Superior temporal gyrus (tissue), 1 donor: ENCODE data around the gene NPIPB5.
"Not testable (repeated sequence)": the region's sequence is repeated elsewhere in the genome, so short reads cannot be mapped to it uniquely, and the experiment has no call there.

Experiments
- DNase-seq: peaks from one replicate; pipeline ENCODE4 v3.0.0-alpha.2; 2016; ENCODE audit errors: extremely low spot score

NPIPB5 gene

GRCh38 chr16:22510591-22510990 lies at the start of gene NPIPB5:
NPIPB5 (plus strand) TSS chr16:22510891; CDS start chr16:22513802, 2,911 bp downstream.
- DNase-seq: not testable (repeated sequence)

GRCh38 chr16:22468846-22469245 lies 41.8 kb upstream of the NPIPB5 start:
- not testable (repeated sequence) for DNase-seq

GRCh38 chr16:22537996-22538395 lies 27.3 kb downstream of the NPIPB5 start:
- not testable (repeated sequence) for DNase-seq

- not testable (repeated sequence) for DNase-seq
These were observed 34.1 kb downstream of the NPIPB5 start for GRCh38 chr16:22544809-22545208.

- DNase-seq: not testable (repeated sequence)
These were observed 35.9 kb downstream of the NPIPB5 start for GRCh38 chr16:22546630-22547029.

GRCh38 chr16:22547170-22547765 lies 36.6 kb downstream of the NPIPB5 start:
- DNase-seq: not testable (repeated sequence)

GRCh38 chr16:22549853-22550252 lies 39.2 kb downstream of the NPIPB5 start:
- not testable (repeated sequence) for DNase-seq

- DNase-seq: not testable (repeated sequence)
These were observed 40.5 kb downstream of the NPIPB5 start for GRCh38 chr16:22551143-22551542.

- DNase-seq: not testable (repeated sequence)
These were observed 41.0 kb downstream of the NPIPB5 start for GRCh38 chr16:22551651-22552050.

- DNase-seq: not testable (repeated sequence)
These were observed 46.1 kb downstream of the NPIPB5 start for GRCh38 chr16:22556759-22557158.
